ENCODE measurements around the gene SMC6.

DNA sequence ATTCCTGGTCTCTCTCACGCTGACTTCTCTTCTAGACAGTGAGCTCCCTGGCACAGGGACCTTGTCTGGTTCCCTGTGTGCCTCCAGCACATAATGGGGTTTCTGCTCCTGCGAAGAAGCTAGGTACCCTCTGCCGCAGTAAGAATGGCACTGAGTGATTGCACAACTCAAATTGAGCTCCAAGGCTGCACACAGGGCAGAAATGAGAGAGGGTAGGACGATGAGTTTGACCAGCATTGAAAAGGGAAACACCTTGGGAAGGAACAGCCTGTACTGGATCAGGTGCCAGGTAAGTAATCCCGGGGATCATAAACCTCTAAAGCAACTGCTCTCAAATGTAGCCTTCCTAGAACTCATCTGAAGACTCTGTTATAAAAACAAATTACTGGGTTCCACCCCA lies 41.7 kb upstream of the SMC6 start:
- TF ChIP-seq, protein P1, sequence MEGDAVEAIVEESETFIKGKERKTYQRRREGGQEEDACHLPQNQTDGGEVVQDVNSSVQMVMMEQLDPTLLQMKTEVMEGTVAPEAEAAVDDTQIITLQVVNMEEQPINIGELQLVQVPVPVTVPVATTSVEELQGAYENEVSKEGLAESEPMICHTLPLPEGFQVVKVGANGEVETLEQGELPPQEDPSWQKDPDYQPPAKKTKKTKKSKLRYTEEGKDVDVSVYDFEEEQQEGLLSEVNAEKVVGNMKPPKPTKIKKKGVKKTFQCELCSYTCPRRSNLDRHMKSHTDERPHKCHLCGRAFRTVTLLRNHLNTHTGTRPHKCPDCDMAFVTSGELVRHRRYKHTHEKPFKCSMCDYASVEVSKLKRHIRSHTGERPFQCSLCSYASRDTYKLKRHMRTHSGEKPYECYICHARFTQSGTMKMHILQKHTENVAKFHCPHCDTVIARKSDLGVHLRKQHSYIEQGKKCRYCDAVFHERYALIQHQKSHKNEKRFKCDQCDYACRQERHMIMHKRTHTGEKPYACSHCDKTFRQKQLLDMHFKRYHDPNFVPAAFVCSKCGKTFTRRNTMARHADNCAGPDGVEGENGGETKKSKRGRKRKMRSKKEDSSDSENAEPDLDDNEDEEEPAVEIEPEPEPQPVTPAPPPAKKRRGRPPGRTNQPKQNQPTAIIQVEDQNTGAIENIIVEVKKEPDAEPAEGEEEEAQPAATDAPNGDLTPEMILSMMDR (IDR thresholded peaks at IDR 0.05): no peak
- no peak for TF ChIP-seq POLR2A (IDR thresholded peaks at IDR 0.05)

Data from Peyer's patch (tissue), 4 donors.